GM08714 (cell line): ENCODE results near the gene GAGE12F.
"Not testable (repeated sequence)": the region's sequence is repeated elsewhere in the genome, so short reads cannot be mapped to it uniquely, and the experiment has no call there.

Experiments used
- H3K4me3 ChIP-seq: fragments of 200-500 bp; sonication (Bioruptor generic); 2 replicates; pipeline ENCODE4 v1.5.1; 2014; ENCODE audit warnings: mild to moderate bottlenecking, low read length, inconsistent platforms
- ZNF274 ChIP-seq: IDR thresholded peaks from 2 replicates; pipeline ENCODE4 v1.6.1; 2012; ENCODE audit warnings: mild to moderate bottlenecking, low read depth, low read length

GAGE12F gene, protein sequence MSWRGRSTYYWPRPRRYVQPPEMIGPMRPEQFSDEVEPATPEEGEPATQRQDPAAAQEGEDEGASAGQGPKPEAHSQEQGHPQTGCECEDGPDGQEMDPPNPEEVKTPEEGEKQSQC

DNA sequence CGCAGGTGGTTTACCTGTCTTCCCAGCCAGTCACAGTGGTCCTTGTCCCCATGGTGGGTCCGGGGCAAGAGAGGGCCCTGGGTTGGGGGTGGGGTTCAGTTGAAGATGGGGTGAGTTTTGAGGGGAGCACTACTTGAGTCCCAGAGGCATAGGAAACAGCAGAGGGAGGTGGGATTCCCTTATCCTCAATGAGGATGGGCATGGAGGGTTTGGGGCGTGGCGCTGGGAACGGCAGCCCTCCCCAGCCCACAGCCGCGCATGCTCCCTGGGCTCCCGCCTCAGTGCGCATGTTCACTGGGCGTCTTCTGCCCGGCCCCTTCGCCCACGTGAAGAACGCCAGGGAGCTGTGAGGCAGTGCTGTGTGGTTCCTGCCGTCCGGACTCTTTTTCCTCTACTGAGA is at the start of gene GAGE12F:
GAGE12F (plus strand) TSS at position 301 of the 400 bp plus-strand sequence. CDS start 1,155 bp downstream, outside the sequence.
- H3K4me3 ChIP-seq, result not testable (repeated sequence)

DNA sequence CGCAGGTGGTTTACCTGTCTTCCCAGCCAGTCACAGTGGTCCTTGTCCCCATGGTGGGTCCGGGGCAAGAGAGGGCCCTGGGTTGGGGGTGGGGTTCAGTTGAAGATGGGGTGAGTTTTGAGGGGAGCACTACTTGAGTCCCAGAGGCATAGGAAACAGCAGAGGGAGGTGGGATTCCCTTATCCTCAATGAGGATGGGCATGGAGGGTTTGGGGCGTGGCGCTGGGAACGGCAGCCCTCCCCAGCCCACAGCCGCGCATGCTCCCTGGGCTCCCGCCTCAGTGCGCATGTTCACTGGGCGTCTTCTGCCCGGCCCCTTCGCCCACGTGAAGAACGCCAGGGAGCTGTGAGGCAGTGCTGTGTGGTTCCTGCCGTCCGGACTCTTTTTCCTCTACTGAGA is 28.8 kb upstream of the GAGE12F start, which contains the start of gene GAGE12C:
GAGE12C (plus strand) TSS at position 301 of the 400 bp plus-strand sequence. CDS start 1,155 bp downstream, outside the sequence.
- not testable (repeated sequence) for H3K4me3 ChIP-seq

DNA sequence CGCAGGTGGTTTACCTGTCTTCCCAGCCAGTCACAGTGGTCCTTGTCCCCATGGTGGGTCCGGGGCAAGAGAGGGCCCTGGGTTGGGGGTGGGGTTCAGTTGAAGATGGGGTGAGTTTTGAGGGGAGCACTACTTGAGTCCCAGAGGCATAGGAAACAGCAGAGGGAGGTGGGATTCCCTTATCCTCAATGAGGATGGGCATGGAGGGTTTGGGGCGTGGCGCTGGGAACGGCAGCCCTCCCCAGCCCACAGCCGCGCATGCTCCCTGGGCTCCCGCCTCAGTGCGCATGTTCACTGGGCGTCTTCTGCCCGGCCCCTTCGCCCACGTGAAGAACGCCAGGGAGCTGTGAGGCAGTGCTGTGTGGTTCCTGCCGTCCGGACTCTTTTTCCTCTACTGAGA is 19.2 kb upstream of the GAGE12F start, which contains the start of gene GAGE12D:
GAGE12D (plus strand) TSS at position 301 of the 400 bp plus-strand sequence. CDS start 1,155 bp downstream, outside the sequence.
- not testable (repeated sequence) for H3K4me3 ChIP-seq

DNA sequence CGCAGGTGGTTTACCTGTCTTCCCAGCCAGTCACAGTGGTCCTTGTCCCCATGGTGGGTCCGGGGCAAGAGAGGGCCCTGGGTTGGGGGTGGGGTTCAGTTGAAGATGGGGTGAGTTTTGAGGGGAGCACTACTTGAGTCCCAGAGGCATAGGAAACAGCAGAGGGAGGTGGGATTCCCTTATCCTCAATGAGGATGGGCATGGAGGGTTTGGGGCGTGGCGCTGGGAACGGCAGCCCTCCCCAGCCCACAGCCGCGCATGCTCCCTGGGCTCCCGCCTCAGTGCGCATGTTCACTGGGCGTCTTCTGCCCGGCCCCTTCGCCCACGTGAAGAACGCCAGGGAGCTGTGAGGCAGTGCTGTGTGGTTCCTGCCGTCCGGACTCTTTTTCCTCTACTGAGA is 9.7 kb upstream of the GAGE12F start, which contains the start of gene GAGE12E:
GAGE12E (plus strand) TSS at position 301 of the 400 bp plus-strand sequence. CDS start 1,155 bp downstream, outside the sequence.
- H3K4me3 ChIP-seq, result not testable (repeated sequence)

DNA sequence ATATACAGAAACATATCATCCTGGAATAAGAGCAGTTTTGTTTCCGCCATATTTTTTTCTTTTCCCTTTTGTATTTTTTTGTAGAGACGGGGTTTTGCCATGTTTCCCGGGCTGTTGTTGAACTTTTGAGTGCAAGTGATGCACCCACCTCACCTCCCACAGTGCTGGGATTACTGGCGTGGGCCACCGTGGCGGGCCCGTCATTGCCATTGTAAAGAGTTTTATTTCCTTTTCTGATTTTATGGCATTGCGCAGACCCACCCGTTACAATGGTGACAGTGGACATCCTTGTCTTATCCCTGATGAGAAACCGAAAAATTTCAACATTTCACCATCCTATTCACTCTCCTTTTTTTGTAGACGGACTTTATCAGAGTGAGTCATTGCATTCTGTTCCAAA is 8.1 kb downstream of the GAGE12F start:
- not testable (repeated sequence) for H3K4me3 ChIP-seq

DNA sequence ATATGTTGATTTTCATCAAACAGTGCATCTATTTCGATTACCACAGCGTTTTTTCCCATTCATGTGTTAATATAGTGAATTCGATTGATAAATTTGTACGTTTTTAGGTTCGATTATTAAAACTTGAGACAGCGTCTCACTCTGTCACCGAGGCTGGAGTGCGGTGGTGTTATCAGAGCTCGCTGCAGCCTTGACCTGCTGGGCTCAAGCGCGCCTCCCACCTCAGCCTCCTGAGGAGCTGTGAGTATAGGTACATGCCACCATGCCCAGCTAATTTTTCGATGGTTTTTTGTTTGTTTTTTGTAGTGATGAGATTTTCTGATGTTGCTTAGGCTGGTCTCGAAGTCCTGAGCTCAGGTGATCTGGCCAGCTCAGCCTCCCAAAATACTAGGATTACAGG is 8.5 kb downstream of the GAGE12F start:
- H3K4me3 ChIP-seq, result not testable (repeated sequence)

DNA sequence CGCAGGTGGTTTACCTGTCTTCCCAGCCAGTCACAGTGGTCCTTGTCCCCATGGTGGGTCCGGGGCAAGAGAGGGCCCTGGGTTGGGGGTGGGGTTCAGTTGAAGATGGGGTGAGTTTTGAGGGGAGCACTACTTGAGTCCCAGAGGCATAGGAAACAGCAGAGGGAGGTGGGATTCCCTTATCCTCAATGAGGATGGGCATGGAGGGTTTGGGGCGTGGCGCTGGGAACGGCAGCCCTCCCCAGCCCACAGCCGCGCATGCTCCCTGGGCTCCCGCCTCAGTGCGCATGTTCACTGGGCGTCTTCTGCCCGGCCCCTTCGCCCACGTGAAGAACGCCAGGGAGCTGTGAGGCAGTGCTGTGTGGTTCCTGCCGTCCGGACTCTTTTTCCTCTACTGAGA is 9.5 kb downstream of the GAGE12F start, which contains the start of gene GAGE12G:
GAGE12G (plus strand) TSS at position 301 of the 400 bp plus-strand sequence. CDS start 1,155 bp downstream, outside the sequence.
- not testable (repeated sequence) for H3K4me3 ChIP-seq

DNA sequence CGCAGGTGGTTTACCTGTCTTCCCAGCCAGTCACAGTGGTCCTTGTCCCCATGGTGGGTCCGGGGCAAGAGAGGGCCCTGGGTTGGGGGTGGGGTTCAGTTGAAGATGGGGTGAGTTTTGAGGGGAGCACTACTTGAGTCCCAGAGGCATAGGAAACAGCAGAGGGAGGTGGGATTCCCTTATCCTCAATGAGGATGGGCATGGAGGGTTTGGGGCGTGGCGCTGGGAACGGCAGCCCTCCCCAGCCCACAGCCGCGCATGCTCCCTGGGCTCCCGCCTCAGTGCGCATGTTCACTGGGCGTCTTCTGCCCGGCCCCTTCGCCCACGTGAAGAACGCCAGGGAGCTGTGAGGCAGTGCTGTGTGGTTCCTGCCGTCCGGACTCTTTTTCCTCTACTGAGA is 19.0 kb downstream of the GAGE12F start, which contains the start of gene GAGE12H:
GAGE12H (plus strand) TSS at position 301 of the 400 bp plus-strand sequence. CDS start 1,155 bp downstream, outside the sequence.
- H3K4me3 ChIP-seq, result not testable (repeated sequence)

DNA sequence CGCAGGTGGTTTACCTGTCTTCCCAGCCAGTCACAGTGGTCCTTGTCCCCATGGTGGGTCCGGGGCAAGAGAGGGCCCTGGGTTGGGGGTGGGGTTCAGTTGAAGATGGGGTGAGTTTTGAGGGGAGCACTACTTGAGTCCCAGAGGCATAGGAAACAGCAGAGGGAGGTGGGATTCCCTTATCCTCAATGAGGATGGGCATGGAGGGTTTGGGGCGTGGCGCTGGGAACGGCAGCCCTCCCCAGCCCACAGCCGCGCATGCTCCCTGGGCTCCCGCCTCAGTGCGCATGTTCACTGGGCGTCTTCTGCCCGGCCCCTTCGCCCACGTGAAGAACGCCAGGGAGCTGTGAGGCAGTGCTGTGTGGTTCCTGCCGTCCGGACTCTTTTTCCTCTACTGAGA is 28.6 kb downstream of the GAGE12F start, which contains the start of gene GAGE2A:
GAGE2A (plus strand) TSS at position 301 of the 400 bp plus-strand sequence. CDS start 1,155 bp downstream, outside the sequence.
- not testable (repeated sequence) for H3K4me3 ChIP-seq

DNA sequence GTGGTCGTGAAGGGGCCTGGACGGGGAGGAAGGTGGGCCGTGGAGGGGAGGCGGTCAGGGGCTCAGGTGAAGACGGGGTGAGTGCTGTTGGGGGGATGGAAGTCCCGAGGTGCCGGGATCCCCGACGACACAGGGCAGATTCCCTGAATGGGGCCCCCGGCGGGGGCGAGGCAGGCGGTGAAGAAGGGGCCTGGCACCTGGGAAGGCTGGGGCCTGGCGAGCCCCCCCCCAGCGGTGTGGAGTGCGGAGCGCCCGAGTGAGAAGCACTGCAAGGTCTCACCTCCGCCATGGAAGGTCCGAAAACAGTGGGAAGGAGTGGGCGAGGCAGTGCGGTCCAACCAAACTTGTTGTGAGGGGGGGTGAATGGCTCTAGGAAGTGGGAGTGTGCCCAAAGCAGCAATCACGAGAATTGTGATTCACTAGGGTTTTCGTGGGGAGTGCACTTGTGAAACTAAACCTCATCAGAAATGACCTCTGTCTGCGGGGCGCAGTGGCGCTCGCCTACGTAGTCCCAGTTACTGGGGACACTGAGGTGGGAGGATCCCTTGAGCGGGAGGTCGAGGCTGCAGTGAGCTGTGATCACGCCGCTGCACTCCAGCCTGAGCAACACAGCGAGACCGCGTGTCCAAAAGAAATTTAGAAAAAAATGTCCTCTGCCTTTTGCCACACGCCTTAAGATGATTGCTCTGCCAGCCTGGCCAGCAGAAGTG is 29.3 kb downstream of the GAGE12F start:
- H3K4me3 ChIP-seq, result not testable (repeated sequence)

DNA sequence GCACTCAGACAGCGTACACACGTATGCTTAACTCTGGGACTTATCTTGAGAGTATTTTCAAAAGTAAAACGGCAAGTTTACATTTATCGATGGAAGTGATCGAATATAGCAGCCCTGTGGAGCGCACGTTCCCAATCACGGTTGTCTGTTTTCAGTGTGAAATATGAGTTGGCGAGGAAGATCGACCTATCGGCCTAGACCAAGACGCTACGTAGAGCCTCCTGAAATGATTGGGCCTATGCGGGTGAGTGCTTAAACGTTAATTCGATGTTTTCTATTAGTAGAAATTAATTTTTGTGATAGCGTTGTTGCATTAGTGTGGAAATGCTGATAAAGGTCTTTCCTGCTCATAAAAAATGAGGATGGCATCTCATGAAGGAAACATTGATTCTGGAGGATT is 29.8 kb downstream of the GAGE12F start:
- not testable (repeated sequence) for H3K4me3 ChIP-seq

DNA sequence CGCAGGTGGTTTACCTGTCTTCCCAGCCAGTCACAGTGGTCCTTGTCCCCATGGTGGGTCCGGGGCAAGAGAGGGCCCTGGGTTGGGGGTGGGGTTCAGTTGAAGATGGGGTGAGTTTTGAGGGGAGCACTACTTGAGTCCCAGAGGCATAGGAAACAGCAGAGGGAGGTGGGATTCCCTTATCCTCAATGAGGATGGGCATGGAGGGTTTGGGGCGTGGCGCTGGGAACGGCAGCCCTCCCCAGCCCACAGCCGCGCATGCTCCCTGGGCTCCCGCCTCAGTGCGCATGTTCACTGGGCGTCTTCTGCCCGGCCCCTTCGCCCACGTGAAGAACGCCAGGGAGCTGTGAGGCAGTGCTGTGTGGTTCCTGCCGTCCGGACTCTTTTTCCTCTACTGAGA is 38.1 kb downstream of the GAGE12F start, which contains the start of gene GAGE1:
GAGE1 (plus strand) TSS at position 301 of the 400 bp plus-strand sequence. CDS start 1,155 bp downstream, outside the sequence.
- not testable (repeated sequence) for H3K4me3 ChIP-seq

DNA sequence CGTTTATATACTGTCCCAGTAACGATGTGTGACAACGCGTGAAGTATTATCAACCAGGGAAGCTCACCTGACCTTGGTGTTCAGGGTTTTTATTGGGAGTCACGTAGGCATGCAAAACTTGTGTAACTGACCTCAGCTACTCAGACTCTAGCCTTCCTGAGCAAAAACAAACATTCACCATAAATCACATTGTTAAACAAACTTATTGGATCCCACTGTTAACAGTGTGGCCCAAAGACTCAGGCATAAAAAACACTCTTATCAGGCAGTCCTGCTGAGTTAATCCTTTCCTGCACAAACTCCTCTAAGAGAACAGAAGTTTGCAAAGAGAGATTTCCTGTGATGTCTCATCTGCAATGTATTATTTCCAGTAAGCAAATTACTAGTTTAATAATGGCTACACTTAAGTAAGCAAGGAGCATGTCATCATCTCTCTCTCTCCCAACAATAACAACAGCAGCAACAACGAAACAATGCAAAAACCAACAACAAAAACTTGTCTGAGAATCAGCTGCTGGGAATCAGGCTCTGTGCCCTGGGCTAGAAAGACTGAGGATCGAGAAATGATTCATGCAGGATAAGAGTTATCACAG is 50.2 kb downstream of the GAGE12F start:
- H3K4me3 ChIP-seq, result no peak overlapping the region
- TF ChIP-seq ZNF274, result no peak
